Measurements from ENCODE around the gene EVI5.

- TF ChIP-seq POLR2A (IDR thresholded peaks at IDR 0.05) (no peak), CTCF (IDR thresholded peaks at IDR 0.05) (no peak)
Observed at GRCh38 chr1:92826792-92827191, 41.9 kb upstream of the EVI5 start.

Data from tibial nerve (tissue), 3 donors.